Cortex of kidney (tissue), 1 donor: ENCODE data around the gene ASCC2.
"Not testable (repeated sequence)": the region's sequence is repeated elsewhere in the genome, so short reads cannot be mapped to it uniquely, and the experiment has no call there.

Experiments
- DNase-seq: peaks from one replicate; lab custom pipeline; 2025; lab: John Stamatoyannopoulos, UW

ASCC2 gene

GRCh38 chr22:29754658-29755395 is 83.2 kb downstream of the ASCC2 start:
- DNase-seq = not testable (repeated sequence)

- DNase-seq = no peak
These were observed 84.0 kb downstream of the ASCC2 start for GRCh38 chr22:29753808-29754657.

- DNase-seq = no peak
These were observed 86.4 kb downstream of the ASCC2 start for GRCh38 chr22:29751669-29752068.

- no peak for DNase-seq
These were observed 87.2 kb downstream of the ASCC2 start for GRCh38 chr22:29750559-29751538.

- DNase-seq = no peak
These were observed 88.0 kb downstream of the ASCC2 start for GRCh38 chr22:29750029-29750428.

GRCh38 chr22:29748248-29748893 is 89.7 kb downstream of the ASCC2 start:
- no peak for DNase-seq

- DNase-seq = no peak
These were observed 90.2 kb downstream of the ASCC2 start for GRCh38 chr22:29747832-29748231.

- DNase-seq = no peak
These were observed 93.2 kb downstream of the ASCC2 start for GRCh38 chr22:29744902-29745301.

GRCh38 chr22:29742326-29742725 is 95.7 kb downstream of the ASCC2 start:
- DNase-seq = no peak

GRCh38 chr22:29741926-29742325 is 96.1 kb downstream of the ASCC2 start:
- no peak for DNase-seq

GRCh38 chr22:29740216-29740615 is 97.9 kb downstream of the ASCC2 start:
- DNase-seq = no peak

GRCh38 chr22:29739346-29739875 is 98.7 kb downstream of the ASCC2 start:
- no peak for DNase-seq
